ENCODE data around the gene ABTB1.
A peak's percentile ranks its signal among the peaks of the same experiment; 100 is the strongest.
"Not testable (repeated sequence)": the region's sequence is repeated elsewhere in the genome, so short reads cannot be mapped to it uniquely, and the experiment has no call there.

Gene ABTB1

DNA sequence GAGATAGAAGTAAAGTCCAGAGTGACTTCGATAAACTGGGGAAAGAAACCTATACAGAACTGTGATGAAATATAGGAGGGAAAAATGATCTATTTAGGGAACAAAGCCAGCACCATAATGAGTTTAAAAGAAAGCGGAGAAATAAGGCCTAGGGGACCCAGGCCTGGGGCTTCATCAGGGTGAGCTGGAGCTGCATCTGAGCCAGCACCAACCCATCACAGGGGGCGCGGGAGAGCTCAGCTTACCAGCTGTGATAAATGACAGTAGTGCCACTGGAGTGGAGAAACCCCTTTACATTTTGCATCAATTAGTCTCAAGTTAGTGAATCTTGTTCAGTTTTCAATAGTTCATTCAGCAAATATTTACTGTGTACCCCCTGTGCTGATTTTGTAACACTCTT, 22.5 kb upstream of the ABTB1 start:
- no peak for DNase-seq (ENCODE audit: low read depth in 2 of 2)
- no peak overlapping the region for H3K4me3 ChIP-seq (replicated peaks in 1 of 2; ENCODE audit: low read depth in 2 of 2, low read length in 2 of 2)
- no peak for TF ChIP-seq CTCF (IDR thresholded peaks at IDR 0.05; ENCODE audit: low read depth, low read length)

GRCh38 chr3:127651516-127652172, 21.1 kb upstream of the ABTB1 start:
- H3K4me3 ChIP-seq (replicated peaks in 1 of 2; ENCODE audit: low read depth in 2 of 2, low read length in 2 of 2), result no peak overlapping the region
- TF ChIP-seq CTCF (IDR thresholded peaks at IDR 0.05; ENCODE audit: low read depth, low read length), result no peak
- no peak for DNase-seq (ENCODE audit: low read depth in 2 of 2)

GRCh38 chr3:127652246-127652995, 20.3 kb upstream of the ABTB1 start:
- TF ChIP-seq CTCF (IDR thresholded peaks at IDR 0.05; ENCODE audit: low read depth, low read length), result peak; percentile 88
- H3K4me3 ChIP-seq (replicated peaks in 1 of 2; ENCODE audit: low read depth in 2 of 2, low read length in 2 of 2), result no peak overlapping the region
- DNase-seq (ENCODE audit: low read depth in 2 of 2), result peak; percentile 67 to 70

DNA sequence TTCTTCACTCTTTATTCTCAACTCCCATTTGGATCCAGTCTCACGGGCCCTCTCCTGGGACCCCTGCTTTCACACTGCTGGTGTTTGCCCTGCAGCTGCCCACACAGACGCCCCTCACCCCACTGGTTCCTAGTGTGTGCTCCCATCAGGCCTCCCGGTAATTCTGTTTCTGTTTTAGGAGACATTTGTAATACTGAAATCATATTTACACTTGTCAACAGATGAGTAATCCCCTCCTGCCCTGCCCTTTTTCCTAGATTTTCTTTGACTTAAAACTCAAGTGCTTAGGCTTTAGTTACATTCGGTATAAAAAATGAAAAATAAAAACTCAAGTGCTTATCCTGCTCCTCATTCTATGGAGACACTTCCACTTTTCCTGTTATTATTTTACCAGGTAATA, 18.4 kb upstream of the ABTB1 start:
- peak in 1 of 2 donors; percentile 4 for DNase-seq (ENCODE audit: low read depth in 2 of 2)
- H3K4me3 ChIP-seq (replicated peaks in 1 of 2; ENCODE audit: low read depth in 2 of 2, low read length in 2 of 2), result no peak overlapping the region
- no peak for TF ChIP-seq CTCF (IDR thresholded peaks at IDR 0.05; ENCODE audit: low read depth, low read length)

- H3K4me3 ChIP-seq (replicated peaks in 1 of 2; ENCODE audit: low read depth in 2 of 2, low read length in 2 of 2); DNase-seq (ENCODE audit: low read depth in 2 of 2): not testable (repeated sequence)
Observed at GRCh38 chr3:127654993-127655392, 17.8 kb upstream of the ABTB1 start.

- TF ChIP-seq CTCF (IDR thresholded peaks at IDR 0.05; ENCODE audit: low read depth, low read length), result no peak
- no peak overlapping the region for H3K4me3 ChIP-seq (replicated peaks in 1 of 2; ENCODE audit: low read depth in 2 of 2, low read length in 2 of 2)
- DNase-seq (ENCODE audit: low read depth in 2 of 2), result peak; percentile 49 to 57
Observed at GRCh38 chr3:127655641-127656040, 17.1 kb upstream of the ABTB1 start.

DNA sequence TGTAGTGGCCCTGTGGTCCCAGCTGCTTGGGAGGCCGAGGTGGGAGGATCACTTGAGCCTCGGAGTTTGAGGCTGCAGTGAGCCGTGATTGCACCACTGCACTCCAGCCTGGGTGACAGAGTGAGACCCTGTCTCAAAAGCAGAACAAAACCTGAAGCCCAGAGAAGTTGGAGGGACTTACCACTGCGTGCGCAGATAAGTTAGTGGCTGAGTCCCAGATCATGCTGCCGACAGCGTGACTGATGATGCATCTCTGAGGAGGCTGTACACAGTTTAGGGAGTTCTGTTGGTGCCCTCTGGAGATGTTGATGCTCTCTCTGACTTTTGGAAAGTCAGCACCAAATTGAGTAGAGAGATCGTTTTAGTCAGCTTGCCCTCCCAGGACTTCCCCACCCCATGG, 15.8 kb upstream of the ABTB1 start:
- no peak overlapping the region for H3K4me3 ChIP-seq (replicated peaks in 1 of 2; ENCODE audit: low read depth in 2 of 2, low read length in 2 of 2)
- no peak for DNase-seq (ENCODE audit: low read depth in 2 of 2)
- TF ChIP-seq CTCF (IDR thresholded peaks at IDR 0.05; ENCODE audit: low read depth, low read length), result no peak

All from cardiac fibroblast (primary cell).